Stimulated activated CD4-positive, alpha-beta T cell treated with anti-CD3 and anti-CD28 coated beads, Interleukin-15, amount 100 ng/mL, for 1 hour (primary cell): Measurements from ENCODE around the gene ATE1.

Experiments used
- DNase-seq, 2 donors: peaks; one replicate each; pipeline ENCODE4 v3.0.0-alpha.2; 2020; ENCODE audit warnings: low read depth in 1 of 2, low spot score in 1 of 2

ATE1 gene

GRCh38 chr10:121741248-121741792 is 186.5 kb downstream of the ATE1 start:
- DNase-seq, result no peak

- DNase-seq, result no peak
Observed at GRCh38 chr10:121740069-121740468, 187.8 kb downstream of the ATE1 start.

GRCh38 chr10:121739114-121739513 is 188.7 kb downstream of the ATE1 start:
- DNase-seq, result no peak

GRCh38 chr10:121736315-121737130 is 191.3 kb downstream of the ATE1 start:
- DNase-seq, result no peak

- no peak for DNase-seq
Observed at GRCh38 chr10:121735263-121735662, 192.6 kb downstream of the ATE1 start.

GRCh38 chr10:121734589-121735045 is 193.2 kb downstream of the ATE1 start:
- DNase-seq, result no peak

- DNase-seq, result no peak
Observed at GRCh38 chr10:121732656-121733445, 195.0 kb downstream of the ATE1 start.

- DNase-seq, result no peak
Observed at GRCh38 chr10:121732172-121732571, 195.7 kb downstream of the ATE1 start.

- DNase-seq, result no peak
Observed at GRCh38 chr10:121724282-121724681, 203.5 kb downstream of the ATE1 start.

GRCh38 chr10:121722665-121723064 is 205.2 kb downstream of the ATE1 start:
- no peak for DNase-seq

- DNase-seq, result no peak
Observed at GRCh38 chr10:121721257-121721656, 206.6 kb downstream of the ATE1 start.

GRCh38 chr10:121715969-121716368 is 211.9 kb downstream of the ATE1 start:
- DNase-seq, result no peak

GRCh38 chr10:121715076-121715475 is 212.8 kb downstream of the ATE1 start:
- no peak for DNase-seq

- DNase-seq, result no peak
Observed at GRCh38 chr10:121713486-121713885, 214.3 kb downstream of the ATE1 start.

GRCh38 chr10:121710971-121711370 is 216.9 kb downstream of the ATE1 start:
- DNase-seq, result no peak

GRCh38 chr10:121710207-121710606 is 217.6 kb downstream of the ATE1 start:
- DNase-seq, result no peak

GRCh38 chr10:121709675-121710073 is 218.2 kb downstream of the ATE1 start:
- no peak for DNase-seq

GRCh38 chr10:121708728-121709674 is 218.8 kb downstream of the ATE1 start:
- DNase-seq, result no peak

GRCh38 chr10:121702351-121703320 is 225.2 kb downstream of the ATE1 start:
- DNase-seq, result no peak

GRCh38 chr10:121700416-121700815 is 227.4 kb downstream of the ATE1 start:
- no peak for DNase-seq
